HL-60 (cell line): Measurements from ENCODE around the gene CELF2.

Experiments
- CTCF ChIP-seq: IDR thresholded peaks from one replicate; pipeline ENCODE4 v1.5.1; 2011; ENCODE audit warnings: low read length, control low read depth, inconsistent platforms; ENCODE audit not compliant: insufficient read depth
- POLR2AphosphoS5 ChIP-seq: IDR thresholded peaks from 2 replicates; pipeline ENCODE4 v1.6.1; 2012; ENCODE audit warnings: low read depth

GRCh38 chr10:11134411-11134810, 116.7 kb downstream of the CELF2 start:
- TF ChIP-seq CTCF (no peak), POLR2AphosphoS5 (no peak)
